ENCODE data around the gene ZSWIM9.
A peak's percentile ranks its signal among the peaks of the same experiment; 100 is the strongest.

The ZSWIM9 gene

GRCh38 chr19:48133094-48133493, 37.4 kb upstream of the ZSWIM9 start:
- ChIA-PET POLR2A (ENCODE audit: low non-redundant PET) (no interaction called here), CTCF (no interaction called here)
- DNase-seq (ENCODE audit: low spot score) = no peak
- TF ChIP-seq CTCF (conservative IDR thresholded peaks at IDR 0.05; ENCODE audit: low read depth) = no peak
- no peak overlapping the region for H3K27ac ChIP-seq

- POLR2A ChIA-PET (ENCODE audit: low non-redundant PET) = no interaction called here
- CTCF ChIA-PET = interaction anchor here (0.5 kb wide), 1 partner anchor 421 kb away, joined by 3 read pairs; no protein-coding TSS in a partner anchor
- TF ChIP-seq CTCF (conservative IDR thresholded peaks at IDR 0.05; ENCODE audit: low read depth) = no peak
- H3K27ac ChIP-seq = peak overlapping the region; percentile 20; the same call in 1 of the 2 replicates
- peak; percentile 35 for DNase-seq (ENCODE audit: low spot score)
Measured at GRCh38 chr19:48135411-48135810, 35.1 kb upstream of the ZSWIM9 start.

GRCh38 chr19:48136547-48136946, 33.9 kb upstream of the ZSWIM9 start:
- no peak for DNase-seq (ENCODE audit: low spot score)
- CTCF ChIA-PET = no interaction called here
- POLR2A ChIA-PET (ENCODE audit: low non-redundant PET) = no interaction called here
- no peak overlapping the region for H3K27ac ChIP-seq
- no peak for TF ChIP-seq CTCF (conservative IDR thresholded peaks at IDR 0.05; ENCODE audit: low read depth)

GRCh38 chr19:48137411-48137810, 33.1 kb upstream of the ZSWIM9 start:
- no peak for TF ChIP-seq CTCF (conservative IDR thresholded peaks at IDR 0.05; ENCODE audit: low read depth)
- no peak for DNase-seq (ENCODE audit: low spot score)
- POLR2A ChIA-PET (ENCODE audit: low non-redundant PET) = no interaction called here
- no peak overlapping the region for H3K27ac ChIP-seq
- CTCF ChIA-PET = no interaction called here

- ChIA-PET POLR2A (ENCODE audit: low non-redundant PET) (no interaction called here), CTCF (interaction anchor here (1.1 kb wide), 1 partner anchor 14 kb away, joined by 3 read pairs; no protein-coding TSS in a partner anchor)
- DNase-seq (ENCODE audit: low spot score) = no peak
- no peak overlapping the region for H3K27ac ChIP-seq
- no peak for TF ChIP-seq CTCF (conservative IDR thresholded peaks at IDR 0.05; ENCODE audit: low read depth)
Measured at GRCh38 chr19:48139053-48139452, 31.4 kb upstream of the ZSWIM9 start.

GRCh38 chr19:48147597-48148175, 22.8 kb upstream of the ZSWIM9 start:
- DNase-seq (ENCODE audit: low spot score) = no peak
- TF ChIP-seq CTCF (conservative IDR thresholded peaks at IDR 0.05; ENCODE audit: low read depth) = no peak
- no peak overlapping the region for H3K27ac ChIP-seq
- ChIA-PET POLR2A (ENCODE audit: low non-redundant PET) (no interaction called here), CTCF (no interaction called here)

Data from RWPE1 (cell line).